Lung (tissue), 12 donors: ENCODE measurements around the gene SLC25A42. TPM values are rescaled to one million over a fixed set of nuclear protein-coding genes. Genes with fewer than 3 reads are reported as not detected.

Source experiments
- ATAC-seq: fragments of 200-7000 bp; cut with Tn5 transposase; one replicate; pipeline ENCODE4 v1.9.1; 2020; ENCODE audit warnings: moderate number of reproducible peaks; ENCODE audit not compliant: insufficient read depth, low FRiP score
- DNase-seq, 3 donors: peaks; one replicate each; pipeline ENCODE4 v3.0.0-alpha.2; 2013 to 2017
- H3K27ac ChIP-seq, 2 donors: one replicate each; pipeline ENCODE4 v1.5.1; 2013; ENCODE audit warnings: mild to moderate bottlenecking in 2 of 2, moderate library complexity in 2 of 2, control low read depth in 1 of 2, inconsistent platforms in 1 of 2, low read depth in 1 of 2, low read length in 1 of 2
- H3K27me3 ChIP-seq, 3 donors: one replicate each; pipeline ENCODE4 v1.5.1; 2013; ENCODE audit warnings: low read length in 2 of 3; ENCODE audit not compliant: control insufficient read depth in 3 of 3, insufficient read depth in 3 of 3
- H3K36me3 ChIP-seq, 4 donors: one replicate each; pipeline ENCODE4 v1.5.1; 2013; ENCODE audit warnings: low read length in 4 of 4, mild to moderate bottlenecking in 1 of 4, moderate library complexity in 1 of 4; ENCODE audit not compliant: control insufficient read depth in 4 of 4, insufficient read depth in 4 of 4
- H3K4me1 ChIP-seq, 5 donors: one replicate each; pipeline ENCODE4 v1.5.1; 2013; ENCODE audit warnings: low read length in 5 of 5, mild to moderate bottlenecking in 2 of 5, moderate library complexity in 1 of 5; ENCODE audit not compliant: control insufficient read depth in 5 of 5, insufficient read depth in 5 of 5
- H3K4me3 ChIP-seq: one replicate; pipeline ENCODE4 v1.5.1; 2013; ENCODE audit warnings: mild to moderate bottlenecking, control low read depth, moderate library complexity
- H3K9ac ChIP-seq, 2 donors: one replicate each; pipeline ENCODE4 v1.5.1; 2013; ENCODE audit warnings: low read length in 2 of 2, control low read depth in 1 of 2; ENCODE audit not compliant: insufficient read depth in 1 of 2
- H3K9me3 ChIP-seq, 4 donors: one replicate each; pipeline ENCODE4 v1.5.1; 2013; ENCODE audit warnings: low read length in 3 of 4, mild to moderate bottlenecking in 1 of 4, moderate library complexity in 1 of 4; ENCODE audit not compliant: control insufficient read depth in 4 of 4, insufficient read depth in 3 of 4
- WGBS, 2 donors: extraction: QIAGEN DNeasy Blood & Tissue Kit; methylation state at CpG; one replicate each; pipeline ENCODE4 v1.1.7; 2013; 5-methylcytosine and 5-hydroxymethylcytosine counted together
- polyA plus RNA-seq, 2 donors: library from polyadenylated mRNA; stranded (reverse); fragments of 200-250 nt; gene quantifications; one replicate each; pipeline ENCODE4 v1.2.1, GENCODE V29; 2013
- total RNA-seq, 2 donors: library from RNA; depleted of rRNA in 1 of 2; stranded (reverse); fragments of >200 nt in 1 of 2; gene quantifications; one replicate each; pipeline ENCODE4 v1.2.1, GENCODE V29; 2014 to 2021
- TF ChIP-seq, protein P1 (sequence below): IDR thresholded peaks from 2 replicates; pipeline ENCODE4 v1.5.1; 2012; ENCODE audit warnings: mild to moderate bottlenecking; ENCODE audit errors: control extremely low read depth, extremely low read depth
- donor health status: control.
- donor health status: control.
- donor health status: Bipolar disorder and iron deficiency.
- donor health status: healthy.
- donor health status: DM: yes; HTN: yes; CAD: no.

SLC25A42 gene
- total and polyA plus RNA-seq, 4 donors = 5.8 to 10.1 (median 7.0) TPM

DNA sequence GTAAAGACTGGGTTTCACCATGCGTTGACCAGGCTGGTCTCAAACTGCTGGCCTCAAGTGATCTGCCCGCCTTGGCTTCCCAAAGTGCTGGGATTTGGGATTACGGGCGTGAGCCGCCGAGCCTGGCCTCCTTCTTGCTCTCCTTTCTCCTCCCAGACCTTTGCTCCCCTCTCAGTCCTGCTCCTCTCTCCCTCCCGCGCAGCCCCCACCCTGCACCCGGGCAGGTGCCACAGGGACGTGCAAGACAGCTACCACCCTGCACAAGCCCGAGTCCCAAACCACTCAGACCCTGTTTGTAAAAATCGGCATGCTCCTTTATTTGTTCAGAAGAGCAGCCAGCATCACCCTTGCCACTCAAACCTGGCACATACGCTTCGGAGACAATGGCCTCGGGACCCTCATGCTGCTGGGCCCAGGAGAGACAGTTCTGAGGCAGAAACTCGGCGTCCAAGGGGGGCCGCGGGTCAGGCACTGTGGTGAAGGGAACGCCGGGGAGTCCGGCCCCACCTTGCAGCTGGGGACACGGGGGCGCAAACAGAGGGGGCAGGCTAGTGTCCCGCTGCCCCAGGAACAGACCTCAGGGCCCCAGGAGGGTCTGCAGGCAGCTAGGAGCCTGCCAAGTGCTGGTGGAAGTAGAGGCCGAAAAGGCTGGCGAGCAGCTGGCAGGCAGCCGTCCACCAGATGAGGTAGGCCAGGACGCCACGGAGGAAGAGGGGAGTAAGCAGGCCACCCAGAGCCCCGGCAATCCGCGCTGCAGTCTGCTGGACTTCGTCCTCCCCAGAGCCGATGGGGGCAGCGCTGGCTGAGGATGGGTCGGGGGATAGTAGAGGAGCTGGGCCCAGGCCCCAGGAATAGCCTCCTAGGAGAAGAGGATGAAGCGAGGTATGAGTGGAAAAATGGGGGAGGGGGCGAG lies 55.8 kb downstream of the SLC25A42 start:
- TF ChIP-seq, protein P1, sequence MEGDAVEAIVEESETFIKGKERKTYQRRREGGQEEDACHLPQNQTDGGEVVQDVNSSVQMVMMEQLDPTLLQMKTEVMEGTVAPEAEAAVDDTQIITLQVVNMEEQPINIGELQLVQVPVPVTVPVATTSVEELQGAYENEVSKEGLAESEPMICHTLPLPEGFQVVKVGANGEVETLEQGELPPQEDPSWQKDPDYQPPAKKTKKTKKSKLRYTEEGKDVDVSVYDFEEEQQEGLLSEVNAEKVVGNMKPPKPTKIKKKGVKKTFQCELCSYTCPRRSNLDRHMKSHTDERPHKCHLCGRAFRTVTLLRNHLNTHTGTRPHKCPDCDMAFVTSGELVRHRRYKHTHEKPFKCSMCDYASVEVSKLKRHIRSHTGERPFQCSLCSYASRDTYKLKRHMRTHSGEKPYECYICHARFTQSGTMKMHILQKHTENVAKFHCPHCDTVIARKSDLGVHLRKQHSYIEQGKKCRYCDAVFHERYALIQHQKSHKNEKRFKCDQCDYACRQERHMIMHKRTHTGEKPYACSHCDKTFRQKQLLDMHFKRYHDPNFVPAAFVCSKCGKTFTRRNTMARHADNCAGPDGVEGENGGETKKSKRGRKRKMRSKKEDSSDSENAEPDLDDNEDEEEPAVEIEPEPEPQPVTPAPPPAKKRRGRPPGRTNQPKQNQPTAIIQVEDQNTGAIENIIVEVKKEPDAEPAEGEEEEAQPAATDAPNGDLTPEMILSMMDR = no peak
- peaks cover 0 to 6% (median under 1%) of the 10 kb centered on the region in 4 donors for H3K9me3 ChIP-seq
- H3K27me3 ChIP-seq = no peaks in the 10 kb centered on the region
- DNase-seq (no peak), ATAC-seq (no peak)
- peaks cover 4 to 23% (median 12%) of the 10 kb centered on the region in 4 donors for H3K36me3 ChIP-seq
- no peak overlapping the region for H3K4me3 ChIP-seq
- peaks cover 0 to 2% (median 0%) of the 10 kb centered on the region in 5 donors for H3K4me1 ChIP-seq
- no peak overlapping the region for H3K27ac ChIP-seq
- H3K9ac ChIP-seq = no peak overlapping the region
- 95 to 98% methylated on average over 39 of the region's 39 CpGs for WGBS, 2 donors

DNA sequence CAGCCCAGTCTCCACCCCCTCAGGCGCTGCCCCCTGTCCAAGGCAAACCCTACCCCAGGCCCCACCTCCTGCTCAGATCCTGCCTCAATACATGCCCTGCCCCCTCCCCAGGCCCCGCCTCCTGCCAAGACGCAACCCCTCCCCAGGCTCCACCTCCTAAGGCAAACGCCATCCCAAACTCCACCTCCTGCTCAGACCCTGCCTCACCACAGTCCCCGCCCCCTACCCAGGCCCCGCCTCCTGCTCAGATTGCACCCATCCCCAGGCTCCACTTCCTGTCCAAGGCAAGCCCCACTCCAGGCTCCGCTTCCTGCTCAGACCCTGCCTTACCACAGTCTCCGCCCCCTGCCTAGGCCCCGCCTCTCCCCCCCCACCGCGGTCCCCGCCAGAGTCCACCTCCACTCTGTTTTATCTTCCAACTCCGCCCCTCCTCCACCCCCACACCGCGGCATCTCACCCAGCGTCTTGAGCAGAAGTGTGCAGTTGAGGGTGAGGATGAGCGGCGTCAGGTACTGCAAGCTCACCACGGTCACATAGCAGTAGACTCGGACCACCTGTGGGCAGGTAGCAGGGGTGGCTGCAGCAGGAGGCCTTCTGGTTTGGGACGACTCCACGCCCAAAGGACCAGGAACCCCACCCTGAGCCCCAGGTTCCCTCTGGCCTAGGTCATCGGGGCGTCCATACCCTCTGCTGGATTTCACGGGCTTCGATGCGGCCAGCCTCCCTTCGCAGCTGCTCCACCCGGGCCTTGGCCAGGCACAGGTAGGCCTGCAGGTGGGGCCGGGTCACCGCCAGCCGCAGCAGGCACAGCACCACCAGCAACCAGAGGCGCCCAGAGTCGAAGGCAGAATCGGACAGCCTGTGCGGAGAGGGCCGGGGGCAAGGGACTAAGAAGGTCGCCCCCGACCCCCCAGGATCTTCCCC lies 56.8 kb downstream of the SLC25A42 start:
- Histone ChIP-seq H3K4me1 (peaks cover 0 to 2% (median 0%) of the 10 kb centered on the region in 5 donors), H3K4me3 (no peak overlapping the region), H3K27ac (no peak overlapping the region), H3K9ac (no peak overlapping the region), H3K27me3 (no peaks in the 10 kb centered on the region), H3K36me3 (peaks cover 4 to 23% (median 12%) of the 10 kb centered on the region in 4 donors), H3K9me3 (peaks cover 0 to 6% (median under 1%) of the 10 kb centered on the region in 4 donors)
- TF ChIP-seq, protein P1 = no peak
- ATAC-seq (no peak), DNase-seq (peak; percentile 66 to 89 (median 86))
- 76 to 80% methylated on average over 38 to 39 of the region's 39 CpGs for WGBS, 2 donors

DNA sequence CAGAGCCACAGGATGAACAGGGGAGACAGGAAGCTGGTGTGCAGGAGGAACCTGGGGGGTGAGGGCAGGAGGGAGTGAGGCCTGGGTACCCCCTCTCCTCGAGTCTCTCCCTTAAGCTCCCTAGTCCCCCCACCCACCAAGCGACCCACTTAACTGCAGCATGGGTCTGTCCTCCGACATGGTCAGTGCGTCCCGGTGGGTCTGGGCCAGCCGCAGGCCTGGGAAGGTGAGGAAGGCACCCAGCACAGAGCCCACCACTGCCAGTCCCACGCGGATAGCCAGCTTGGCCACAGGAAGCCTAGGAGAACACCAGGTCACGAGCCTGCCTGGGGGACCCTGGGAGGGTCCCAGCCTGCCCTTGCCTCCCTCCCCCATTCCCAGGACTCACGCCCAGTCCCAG lies 57.6 kb downstream of the SLC25A42 start:
- Histone ChIP-seq H3K9me3 (peaks cover 0 to 6% (median under 1%) of the 10 kb centered on the region in 4 donors), H3K4me3 (no peak overlapping the region), H3K27me3 (no peaks in the 10 kb centered on the region), H3K4me1 (peaks cover 0 to 2% (median 0%) of the 10 kb centered on the region in 5 donors), H3K27ac (no peak overlapping the region), H3K9ac (no peak overlapping the region), H3K36me3 (peaks cover 4 to 23% (median 13%) of the 10 kb centered on the region in 4 donors)
- no peak for ATAC-seq
- WGBS, 2 donors = 90 to 95% methylated on average over 9 to 10 of the region's 10 CpGs
- TF ChIP-seq, protein P1 = no peak
- no peak for DNase-seq
